ENCODE measurements around the gene LURAP1L.

GRCh38 chr9:12760758-12761157 lies 14.1 kb upstream of the LURAP1L start:
- TF ChIP-seq, protein P1, sequence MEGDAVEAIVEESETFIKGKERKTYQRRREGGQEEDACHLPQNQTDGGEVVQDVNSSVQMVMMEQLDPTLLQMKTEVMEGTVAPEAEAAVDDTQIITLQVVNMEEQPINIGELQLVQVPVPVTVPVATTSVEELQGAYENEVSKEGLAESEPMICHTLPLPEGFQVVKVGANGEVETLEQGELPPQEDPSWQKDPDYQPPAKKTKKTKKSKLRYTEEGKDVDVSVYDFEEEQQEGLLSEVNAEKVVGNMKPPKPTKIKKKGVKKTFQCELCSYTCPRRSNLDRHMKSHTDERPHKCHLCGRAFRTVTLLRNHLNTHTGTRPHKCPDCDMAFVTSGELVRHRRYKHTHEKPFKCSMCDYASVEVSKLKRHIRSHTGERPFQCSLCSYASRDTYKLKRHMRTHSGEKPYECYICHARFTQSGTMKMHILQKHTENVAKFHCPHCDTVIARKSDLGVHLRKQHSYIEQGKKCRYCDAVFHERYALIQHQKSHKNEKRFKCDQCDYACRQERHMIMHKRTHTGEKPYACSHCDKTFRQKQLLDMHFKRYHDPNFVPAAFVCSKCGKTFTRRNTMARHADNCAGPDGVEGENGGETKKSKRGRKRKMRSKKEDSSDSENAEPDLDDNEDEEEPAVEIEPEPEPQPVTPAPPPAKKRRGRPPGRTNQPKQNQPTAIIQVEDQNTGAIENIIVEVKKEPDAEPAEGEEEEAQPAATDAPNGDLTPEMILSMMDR (IDR thresholded peaks at IDR 0.05) = no peak
- TF ChIP-seq POLR2A (IDR thresholded peaks at IDR 0.05) (no peak), EP300 (IDR thresholded peaks at IDR 0.05) (no peak)

Measured in ovary (tissue), 3 donors.